ENCODE measurements around the gene SDK1. TPM values are rescaled to one million over a fixed set of nuclear protein-coding genes. Genes with fewer than 3 reads are reported as not detected.

SDK1 gene
- total RNA-seq, 1 donor from 2014 or later, result 2.2 TPM

GRCh38 chr7:4037308-4037707, 736.3 kb downstream of the SDK1 start:
- ATAC-seq (ENCODE audit: poor library complexity) (no peak), DNase-seq (no peak)
- intact Hi-C loops (cut with DNase I), result no loop called here

- ATAC-seq (ENCODE audit: poor library complexity), result no peak
- DNase-seq, result no peak
- intact Hi-C loops (cut with DNase I), result no loop called here
Measured at GRCh38 chr7:4037877-4038276, 736.8 kb downstream of the SDK1 start.

GRCh38 chr7:4040109-4040928, 739.3 kb downstream of the SDK1 start:
- intact Hi-C loops (cut with DNase I), result no loop called here
- no peak for DNase-seq
- ATAC-seq (ENCODE audit: poor library complexity), result no peak

- ATAC-seq (ENCODE audit: poor library complexity) (no peak), DNase-seq (no peak)
- intact Hi-C loops (cut with DNase I), result no loop called here
Measured at GRCh38 chr7:4042402-4043045, 741.5 kb downstream of the SDK1 start.

GRCh38 chr7:4043988-4044387, 742.9 kb downstream of the SDK1 start:
- ATAC-seq (ENCODE audit: poor library complexity) (no peak), DNase-seq (no peak)
- intact Hi-C loops (cut with DNase I), result no loop called here

GRCh38 chr7:4045450-4045849, 744.4 kb downstream of the SDK1 start:
- intact Hi-C loops (cut with DNase I), result no loop called here
- ATAC-seq (ENCODE audit: poor library complexity) (no peak), DNase-seq (no peak)

GRCh38 chr7:4045975-4046374, 744.9 kb downstream of the SDK1 start:
- no peak for ATAC-seq (ENCODE audit: poor library complexity)
- DNase-seq, result no peak
- intact Hi-C loops (cut with DNase I), result no loop called here

GRCh38 chr7:4048336-4048735, 747.3 kb downstream of the SDK1 start:
- ATAC-seq (ENCODE audit: poor library complexity), result no peak
- intact Hi-C loops (cut with DNase I), result no loop called here
- no peak for DNase-seq

GRCh38 chr7:4049202-4049601, 748.1 kb downstream of the SDK1 start:
- DNase-seq (no peak), ATAC-seq (ENCODE audit: poor library complexity) (no peak)
- intact Hi-C loops (cut with DNase I), result no loop called here

GRCh38 chr7:4050126-4050660, 749.1 kb downstream of the SDK1 start:
- DNase-seq (no peak), ATAC-seq (ENCODE audit: poor library complexity) (no peak)

GRCh38 chr7:4051696-4052095, 750.6 kb downstream of the SDK1 start:
- ATAC-seq (ENCODE audit: poor library complexity), result no peak
- intact Hi-C loops (cut with DNase I), result no loop called here
- DNase-seq, result no peak

More at GRCh38 chr7:4050126-4050660, 749.1 kb downstream of the SDK1 start:
- intact Hi-C loops (cut with DNase I), result no loop called here

GRCh38 chr7:4052130-4052529, 751.1 kb downstream of the SDK1 start:
- intact Hi-C loops (cut with DNase I), result no loop called here
- ATAC-seq (ENCODE audit: poor library complexity) (no peak), DNase-seq (no peak)

GRCh38 chr7:4054158-4054557, 753.1 kb downstream of the SDK1 start:
- no peak for DNase-seq
- intact Hi-C loops (cut with DNase I), result no loop called here
- no peak for ATAC-seq (ENCODE audit: poor library complexity)

GRCh38 chr7:4056552-4057288, 755.7 kb downstream of the SDK1 start:
- DNase-seq (no peak), ATAC-seq (ENCODE audit: poor library complexity) (no peak)
- intact Hi-C loops (cut with DNase I), result no loop called here

GRCh38 chr7:4057289-4057616, 756.2 kb downstream of the SDK1 start:
- intact Hi-C loops (cut with DNase I), result no loop called here
- no peak for ATAC-seq (ENCODE audit: poor library complexity)

GRCh38 chr7:4058158-4058557, 757.1 kb downstream of the SDK1 start:
- ATAC-seq (ENCODE audit: poor library complexity), result no peak
- no peak for DNase-seq
- intact Hi-C loops (cut with DNase I), result no loop called here

More at GRCh38 chr7:4057289-4057616, 756.2 kb downstream of the SDK1 start:
- no peak for DNase-seq

- intact Hi-C loops (cut with DNase I), result no loop called here
- DNase-seq (no peak), ATAC-seq (ENCODE audit: poor library complexity) (no peak)
Measured at GRCh38 chr7:4065190-4065589, 764.1 kb downstream of the SDK1 start.

- intact Hi-C loops (cut with DNase I), result no loop called here
- ATAC-seq (ENCODE audit: poor library complexity), result no peak
- no peak for DNase-seq
Measured at GRCh38 chr7:4066206-4066605, 765.2 kb downstream of the SDK1 start.

GRCh38 chr7:4066626-4067475, 765.8 kb downstream of the SDK1 start:
- intact Hi-C loops (cut with DNase I), result no loop called here
- no peak for ATAC-seq (ENCODE audit: poor library complexity)
- no peak for DNase-seq

Measured in Right ventricle myocardium superior (tissue), 1 donor.